ENCODE measurements around the gene CERS6.

CERS6 gene

GRCh38 chr2:168503901-168504300 lies 47.8 kb downstream of the CERS6 start:
- DNase-seq = no peak

GRCh38 chr2:168504323-168504722 lies 48.3 kb downstream of the CERS6 start:
- DNase-seq = no peak

GRCh38 chr2:168510125-168510756 lies 54.2 kb downstream of the CERS6 start:
- DNase-seq = no peak

GRCh38 chr2:168514692-168515091 lies 58.6 kb downstream of the CERS6 start:
- DNase-seq = no peak

- no peak for DNase-seq
Measured at GRCh38 chr2:168515502-168515901, 59.4 kb downstream of the CERS6 start.

GRCh38 chr2:168517816-168518215 lies 61.7 kb downstream of the CERS6 start:
- no peak for DNase-seq

GRCh38 chr2:168518555-168519066 lies 62.5 kb downstream of the CERS6 start:
- DNase-seq = no peak

GRCh38 chr2:168519534-168520308 lies 63.6 kb downstream of the CERS6 start:
- DNase-seq = no peak

GRCh38 chr2:168521053-168521741 lies 65.1 kb downstream of the CERS6 start:
- DNase-seq = no peak

- no peak for DNase-seq
Measured at GRCh38 chr2:168522446-168522845, 66.4 kb downstream of the CERS6 start.

GRCh38 chr2:168524005-168524404 lies 67.9 kb downstream of the CERS6 start:
- DNase-seq = no peak

- no peak for DNase-seq
Measured at GRCh38 chr2:168525020-168525419, 68.9 kb downstream of the CERS6 start.

- DNase-seq = no peak
Measured at GRCh38 chr2:168525716-168526446, 69.8 kb downstream of the CERS6 start.

GRCh38 chr2:168526641-168527040 lies 70.6 kb downstream of the CERS6 start:
- no peak for DNase-seq

GRCh38 chr2:168528016-168528415 lies 71.9 kb downstream of the CERS6 start:
- DNase-seq = no peak

- DNase-seq = no peak
Measured at GRCh38 chr2:168528469-168528868, 72.4 kb downstream of the CERS6 start.

- no peak for DNase-seq
Measured at GRCh38 chr2:168529054-168529833, 73.2 kb downstream of the CERS6 start.

- no peak for DNase-seq
Measured at GRCh38 chr2:168529900-168530561, 74.0 kb downstream of the CERS6 start.

- no peak for DNase-seq
Measured at GRCh38 chr2:168530982-168531622, 75.0 kb downstream of the CERS6 start.

GRCh38 chr2:168534926-168535325 lies 78.9 kb downstream of the CERS6 start:
- DNase-seq = no peak

- no peak for DNase-seq
Measured at GRCh38 chr2:168536925-168537466, 80.9 kb downstream of the CERS6 start.
